HG02678 (cell line): ENCODE data around the gene CADPS2.
"Not testable (repeated sequence)": the region's sequence is repeated elsewhere in the genome, so short reads cannot be mapped to it uniquely, and the experiment has no call there.

Experiments
- ATAC-seq: cut with Tn5 transposase; IDR thresholded peaks from one replicate; pipeline ENCODE4 v1.9.1; 2021; ENCODE audit warnings: mild to moderate bottlenecking, moderate library complexity; ENCODE audit not compliant: unreplicated experiment

Gene CADPS2

GRCh38 chr7:122302761-122303530, 583.3 kb downstream of the CADPS2 start:
- no peak for ATAC-seq

- ATAC-seq: no peak
Measured at GRCh38 chr7:122301858-122302760, 584.2 kb downstream of the CADPS2 start.

- ATAC-seq: no peak
Measured at GRCh38 chr7:122300956-122301833, 585.1 kb downstream of the CADPS2 start.

GRCh38 chr7:122300211-122300932, 585.9 kb downstream of the CADPS2 start:
- no peak for ATAC-seq

- no peak for ATAC-seq
Measured at GRCh38 chr7:122299624-122300210, 586.5 kb downstream of the CADPS2 start.

- no peak for ATAC-seq
Measured at GRCh38 chr7:122298618-122299017, 587.6 kb downstream of the CADPS2 start.

- ATAC-seq: no peak
Measured at GRCh38 chr7:122298131-122298530, 588.1 kb downstream of the CADPS2 start.

GRCh38 chr7:122291189-122291588, 595.1 kb downstream of the CADPS2 start:
- ATAC-seq: no peak

- no peak for ATAC-seq
Measured at GRCh38 chr7:122290476-122290875, 595.8 kb downstream of the CADPS2 start.

- ATAC-seq: no peak
Measured at GRCh38 chr7:122289426-122289825, 596.8 kb downstream of the CADPS2 start.

- ATAC-seq: not testable (repeated sequence)
Measured at GRCh38 chr7:122284608-122285007, 601.7 kb downstream of the CADPS2 start.

- ATAC-seq: no peak
Measured at GRCh38 chr7:122273117-122273516, 613.1 kb downstream of the CADPS2 start.

GRCh38 chr7:122269241-122269640, 617.0 kb downstream of the CADPS2 start:
- no peak for ATAC-seq
